ENCODE data around the gene KCNJ1. TPM values are rescaled to one million over a fixed set of nuclear protein-coding genes. Genes with fewer than 3 reads are reported as not detected.

The KCNJ1 gene
- total RNA-seq, 2 experiments from 2014 or later = not detected

DNA sequence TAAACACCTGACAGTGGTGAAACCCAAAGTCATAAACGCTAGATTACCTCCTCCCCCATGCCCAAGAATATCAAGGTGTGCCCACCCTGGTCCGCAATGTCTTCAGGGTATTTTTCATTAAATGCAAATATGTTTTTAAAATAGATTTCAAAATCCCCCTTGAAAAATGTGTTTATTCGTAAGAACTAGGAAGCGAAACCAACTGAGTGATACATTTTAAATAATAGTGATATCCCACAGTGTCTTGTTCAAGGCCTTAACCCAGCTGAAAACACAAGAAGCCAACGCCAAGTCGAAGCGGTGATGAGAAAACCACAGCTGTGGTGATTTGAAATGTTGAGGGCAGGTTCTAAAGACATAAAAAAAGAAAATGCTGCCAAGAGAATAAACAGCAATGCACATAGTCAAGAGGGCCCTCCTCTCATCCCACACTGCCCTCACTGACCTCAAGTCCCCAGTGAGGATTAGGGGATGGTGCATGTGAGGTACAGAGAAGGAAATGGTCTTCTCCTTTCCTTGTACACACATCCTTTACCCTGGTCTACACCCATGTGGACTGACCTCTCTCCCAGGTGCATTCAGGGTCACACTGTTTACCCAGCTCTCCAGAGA, 25.5 kb downstream of the KCNJ1 start:
- Mint-ChIP-seq H3K9me3 (no peaks in the 10 kb centered on the region), H3K4me1 (ENCODE audit: low read depth) (peaks cover 32% of the 10 kb centered on the region), H3K27ac (no peak overlapping the region), H3K27me3 (no peaks in the 10 kb centered on the region), H3K36me3 (ENCODE audit: low read depth) (no peaks in the 10 kb centered on the region), H3K4me3 (no peak overlapping the region)
- DNase-seq = no peak
- ChIA-PET POLR2A (no interaction called here), CTCF (interaction anchor here (0.9 to 1.8 kb wide), 3 partner anchors 11 to 50 kb away, joined by 3 to 5 read pairs (median 4); no protein-coding TSS in a partner anchor)
- ATAC-seq = no peak
- TF ChIP-seq, protein P1, sequence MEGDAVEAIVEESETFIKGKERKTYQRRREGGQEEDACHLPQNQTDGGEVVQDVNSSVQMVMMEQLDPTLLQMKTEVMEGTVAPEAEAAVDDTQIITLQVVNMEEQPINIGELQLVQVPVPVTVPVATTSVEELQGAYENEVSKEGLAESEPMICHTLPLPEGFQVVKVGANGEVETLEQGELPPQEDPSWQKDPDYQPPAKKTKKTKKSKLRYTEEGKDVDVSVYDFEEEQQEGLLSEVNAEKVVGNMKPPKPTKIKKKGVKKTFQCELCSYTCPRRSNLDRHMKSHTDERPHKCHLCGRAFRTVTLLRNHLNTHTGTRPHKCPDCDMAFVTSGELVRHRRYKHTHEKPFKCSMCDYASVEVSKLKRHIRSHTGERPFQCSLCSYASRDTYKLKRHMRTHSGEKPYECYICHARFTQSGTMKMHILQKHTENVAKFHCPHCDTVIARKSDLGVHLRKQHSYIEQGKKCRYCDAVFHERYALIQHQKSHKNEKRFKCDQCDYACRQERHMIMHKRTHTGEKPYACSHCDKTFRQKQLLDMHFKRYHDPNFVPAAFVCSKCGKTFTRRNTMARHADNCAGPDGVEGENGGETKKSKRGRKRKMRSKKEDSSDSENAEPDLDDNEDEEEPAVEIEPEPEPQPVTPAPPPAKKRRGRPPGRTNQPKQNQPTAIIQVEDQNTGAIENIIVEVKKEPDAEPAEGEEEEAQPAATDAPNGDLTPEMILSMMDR (IDR thresholded peaks at IDR 0.05) = no peak
- intact Hi-C loops (cut with micrococcal nuclease) = no loop called here

DNA sequence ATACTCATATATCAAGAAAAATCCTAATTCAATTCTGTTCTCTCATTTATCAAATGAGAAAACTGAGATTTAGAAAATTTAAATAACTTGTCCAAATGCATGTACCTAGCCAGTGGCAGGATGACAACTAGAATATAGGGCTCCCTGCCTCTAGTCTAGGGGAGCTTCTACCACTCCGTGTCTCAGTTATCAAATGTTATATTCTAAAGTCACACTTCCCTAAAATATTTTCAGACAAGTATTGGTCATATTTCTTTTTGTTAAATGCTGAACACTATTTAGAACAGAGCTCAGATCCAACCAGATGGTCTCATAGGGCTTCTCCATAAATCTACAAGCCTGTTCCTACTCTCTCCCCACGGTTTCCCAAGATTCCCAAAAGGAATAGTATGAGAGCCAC, 26.3 kb downstream of the KCNJ1 start:
- no peak overlapping the region for H3K4me3 Mint-ChIP-seq
- intact Hi-C loops (cut with micrococcal nuclease) = no loop called here
- no peak overlapping the region for H3K27ac Mint-ChIP-seq
- H3K4me1 Mint-ChIP-seq (ENCODE audit: low read depth) = peaks cover 31% of the 10 kb centered on the region
- no peaks in the 10 kb centered on the region for H3K27me3 Mint-ChIP-seq
- TF ChIP-seq, protein P1 (IDR thresholded peaks at IDR 0.05) = no peak
- ATAC-seq = no peak
- DNase-seq = no peak
- ChIA-PET POLR2A (interaction anchor here (1.1 to 1.2 kb wide), 2 partner anchors 10 to 13 kb away, joined by 3 read pairs; no protein-coding TSS in a partner anchor), CTCF (interaction anchor here (0.8 to 2.7 kb wide), 6 partner anchors 8 to 668 kb away, joined by 3 to 15 read pairs (median 4); no protein-coding TSS in a partner anchor)
- no peaks in the 10 kb centered on the region for H3K36me3 Mint-ChIP-seq (ENCODE audit: low read depth)
- no peaks in the 10 kb centered on the region for H3K9me3 Mint-ChIP-seq

DNA sequence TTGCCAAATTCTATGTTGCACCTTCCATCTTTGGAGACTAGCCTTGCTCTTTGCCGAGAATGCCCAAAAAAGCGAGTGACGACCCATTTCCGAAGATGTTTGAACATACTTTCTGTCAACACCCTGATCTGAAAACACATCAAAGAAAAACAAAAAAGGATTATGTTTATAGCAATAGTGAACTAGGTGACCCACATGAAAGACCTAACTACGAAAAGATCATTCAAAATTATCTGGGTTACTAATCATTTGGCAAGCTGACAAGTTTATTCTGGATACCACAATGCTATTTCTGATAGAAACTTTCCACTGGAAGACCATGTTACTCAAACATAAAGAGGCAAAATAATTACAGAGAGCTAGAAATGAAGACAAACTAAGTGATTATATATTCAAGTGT, 27.0 kb downstream of the KCNJ1 start:
- ATAC-seq = no peak
- Mint-ChIP-seq H3K4me1 (ENCODE audit: low read depth) (peaks cover 24% of the 10 kb centered on the region), H3K4me3 (no peak overlapping the region), H3K9me3 (no peaks in the 10 kb centered on the region), H3K27me3 (no peaks in the 10 kb centered on the region), H3K36me3 (ENCODE audit: low read depth) (no peaks in the 10 kb centered on the region), H3K27ac (no peak overlapping the region)
- CTCF ChIA-PET = interaction anchor here (0.8 to 2.7 kb wide), 6 partner anchors 8 to 668 kb away, joined by 3 to 15 read pairs (median 4); no protein-coding TSS in a partner anchor
- TF ChIP-seq, protein P1 (IDR thresholded peaks at IDR 0.05) = no peak
- intact Hi-C loops (cut with micrococcal nuclease) = no loop called here
- DNase-seq = no peak
- POLR2A ChIA-PET = interaction anchor here (0.7 to 1.2 kb wide), 4 partner anchors 9 to 15 kb away, joined by 3 to 4 read pairs (median 3); no protein-coding TSS in a partner anchor

DNA sequence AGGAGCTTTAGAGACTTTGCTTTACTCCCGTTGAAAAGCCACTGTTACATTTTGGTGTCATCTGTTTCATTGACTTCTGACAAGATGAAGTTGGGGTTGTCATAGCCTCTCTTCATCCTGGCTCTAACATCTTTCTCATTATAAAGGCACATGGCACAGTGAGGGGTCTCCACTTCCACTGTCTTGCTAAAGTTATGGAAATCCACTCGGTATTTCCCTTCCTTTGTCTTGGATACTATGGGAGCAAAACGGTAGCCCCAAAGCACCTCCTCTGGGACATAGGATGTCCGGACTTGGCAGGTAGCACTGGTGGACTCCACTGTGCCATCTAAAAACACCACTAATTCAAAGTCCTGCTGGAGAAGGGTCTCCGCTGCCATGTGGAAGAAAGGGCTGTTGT, 28.0 kb downstream of the KCNJ1 start:
- Mint-ChIP-seq H3K27ac (no peak overlapping the region), H3K4me1 (ENCODE audit: low read depth) (peaks cover 20% of the 10 kb centered on the region), H3K36me3 (ENCODE audit: low read depth) (no peaks in the 10 kb centered on the region), H3K27me3 (no peaks in the 10 kb centered on the region), H3K9me3 (no peaks in the 10 kb centered on the region), H3K4me3 (no peak overlapping the region)
- intact Hi-C loops (cut with micrococcal nuclease) = loop anchor here (10.0 kb wide), 1 partner anchor 554 kb away; no protein-coding TSS in a partner anchor
- TF ChIP-seq, protein P1 (IDR thresholded peaks at IDR 0.05) = no peak
- ChIA-PET CTCF (interaction anchor here (1.4 to 2.7 kb wide), 2 partner anchors 8 to 9 kb away, joined by 4 to 15 read pairs; no protein-coding TSS in a partner anchor), POLR2A (interaction anchor here (1.2 kb wide), 1 partner anchor 8 kb away, joined by 4 read pairs; no protein-coding TSS in a partner anchor)
- DNase-seq (no peak), ATAC-seq (no peak)

DNA sequence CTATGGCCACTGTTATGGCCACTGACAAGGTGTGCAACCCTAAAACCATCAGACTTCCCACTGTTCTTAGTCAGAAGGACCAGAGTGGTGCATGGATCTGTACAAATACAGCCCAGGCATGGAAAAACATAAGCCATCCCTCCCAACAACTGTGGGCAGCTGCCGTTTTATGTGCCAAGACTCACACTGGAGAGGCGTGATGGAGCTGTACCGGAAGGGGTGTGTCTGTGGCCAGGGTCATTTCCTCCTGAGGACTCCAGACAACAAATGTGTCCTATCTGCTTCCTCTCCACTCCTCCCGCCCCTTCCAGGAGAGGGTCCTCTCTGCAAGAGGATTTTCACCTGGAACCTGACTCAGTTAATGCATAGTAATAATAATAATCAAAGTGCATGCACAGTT, 29.5 kb downstream of the KCNJ1 start:
- Mint-ChIP-seq H3K9me3 (no peaks in the 10 kb centered on the region), H3K36me3 (ENCODE audit: low read depth) (no peaks in the 10 kb centered on the region), H3K4me1 (ENCODE audit: low read depth) (peaks cover 22% of the 10 kb centered on the region), H3K27ac (no peak overlapping the region), H3K27me3 (no peaks in the 10 kb centered on the region), H3K4me3 (no peak overlapping the region)
- intact Hi-C loops (cut with micrococcal nuclease) = loop anchor here (10.0 kb wide), 1 partner anchor 553 kb away; no protein-coding TSS in a partner anchor
- CTCF ChIA-PET = interaction anchor here (0.7 to 1.1 kb wide), 2 partner anchors 11 to 170 kb away, joined by 3 to 4 read pairs; no protein-coding TSS in a partner anchor
- TF ChIP-seq, protein P1 (IDR thresholded peaks at IDR 0.05) = no peak
- peak; percentile 30 for DNase-seq
- POLR2A ChIA-PET = no interaction called here
- ATAC-seq = no peak
